AG04449 (cell line): ENCODE results near the gene NCDN.

Experiments
- CTCF ChIA-PET: fragments of 350-600 bp; formaldehyde crosslinking; extraction: SDS; loops from one replicate; lab custom pipeline; 2021; ENCODE audit warnings: antibody characterized with exemption; lab: Yijun Ruan, JAX
- POLR2A ChIA-PET: fragments of 400-600, 350-600 bp; formaldehyde crosslinking; extraction: SDS; loops from one replicate; lab custom pipeline; 2020; ENCODE audit warnings: antibody characterized with exemption, inconsistent platforms; lab: Yijun Ruan, JAX
- DNase-seq: peaks from one replicate; pipeline ENCODE4 v3.0.0-alpha.2; 2010; ENCODE audit warnings: low read depth, low spot score
- H3K4me3 ChIP-seq: 2 replicates; pipeline ENCODE4 v1.5.1; 2011; ENCODE audit warnings: low read depth, mild to moderate bottlenecking, control low read depth, low read length
- TF ChIP-seq, protein P1 (sequence below): IDR thresholded peaks from one replicate; pipeline ENCODE4 v1.5.1; 2011; ENCODE audit warnings: mild to moderate bottlenecking, moderate library complexity, low read length, control low read depth, inconsistent platforms; ENCODE audit not compliant: insufficient read depth; ENCODE audit errors: missing control alignments

The NCDN gene

DNA sequence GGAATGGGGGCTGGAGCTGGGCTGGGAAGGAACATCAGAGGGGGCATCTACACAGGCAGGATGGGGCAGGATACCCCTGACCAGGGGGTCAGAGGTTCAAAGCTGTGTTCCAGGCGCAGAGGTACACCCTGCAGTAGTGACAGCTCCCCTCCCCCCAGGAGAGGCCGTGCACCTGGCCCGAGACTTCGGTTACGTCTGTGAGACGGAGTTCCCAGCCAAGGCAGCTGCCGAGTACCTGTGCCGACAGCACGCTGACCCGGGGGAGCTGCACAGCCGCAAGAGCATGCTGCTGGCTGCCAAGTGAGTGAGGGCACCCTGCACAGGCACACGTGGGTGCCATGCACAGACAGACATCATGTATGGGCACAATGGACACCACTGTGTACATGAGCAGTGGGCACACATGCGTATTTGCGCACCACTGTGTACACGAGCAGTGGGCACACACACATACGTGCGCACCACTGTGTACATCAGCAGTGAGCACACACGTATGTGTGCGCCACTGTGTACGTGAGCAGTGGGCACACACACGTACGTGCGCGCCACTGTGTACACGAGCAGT is 33.0 kb downstream of the NCDN start:
- no peak for DNase-seq
- no peak overlapping the region for H3K4me3 ChIP-seq
- TF ChIP-seq, protein P1, sequence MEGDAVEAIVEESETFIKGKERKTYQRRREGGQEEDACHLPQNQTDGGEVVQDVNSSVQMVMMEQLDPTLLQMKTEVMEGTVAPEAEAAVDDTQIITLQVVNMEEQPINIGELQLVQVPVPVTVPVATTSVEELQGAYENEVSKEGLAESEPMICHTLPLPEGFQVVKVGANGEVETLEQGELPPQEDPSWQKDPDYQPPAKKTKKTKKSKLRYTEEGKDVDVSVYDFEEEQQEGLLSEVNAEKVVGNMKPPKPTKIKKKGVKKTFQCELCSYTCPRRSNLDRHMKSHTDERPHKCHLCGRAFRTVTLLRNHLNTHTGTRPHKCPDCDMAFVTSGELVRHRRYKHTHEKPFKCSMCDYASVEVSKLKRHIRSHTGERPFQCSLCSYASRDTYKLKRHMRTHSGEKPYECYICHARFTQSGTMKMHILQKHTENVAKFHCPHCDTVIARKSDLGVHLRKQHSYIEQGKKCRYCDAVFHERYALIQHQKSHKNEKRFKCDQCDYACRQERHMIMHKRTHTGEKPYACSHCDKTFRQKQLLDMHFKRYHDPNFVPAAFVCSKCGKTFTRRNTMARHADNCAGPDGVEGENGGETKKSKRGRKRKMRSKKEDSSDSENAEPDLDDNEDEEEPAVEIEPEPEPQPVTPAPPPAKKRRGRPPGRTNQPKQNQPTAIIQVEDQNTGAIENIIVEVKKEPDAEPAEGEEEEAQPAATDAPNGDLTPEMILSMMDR = no peak
- ChIA-PET POLR2A (interaction anchor here (1.2 kb wide), 1 partner anchor 8 kb away, joined by 3 read pairs; no protein-coding TSS in a partner anchor), CTCF (interaction anchor here (0.9 kb wide), 1 partner anchor 22 kb away, joined by 4 read pairs; no protein-coding TSS in a partner anchor)

DNA sequence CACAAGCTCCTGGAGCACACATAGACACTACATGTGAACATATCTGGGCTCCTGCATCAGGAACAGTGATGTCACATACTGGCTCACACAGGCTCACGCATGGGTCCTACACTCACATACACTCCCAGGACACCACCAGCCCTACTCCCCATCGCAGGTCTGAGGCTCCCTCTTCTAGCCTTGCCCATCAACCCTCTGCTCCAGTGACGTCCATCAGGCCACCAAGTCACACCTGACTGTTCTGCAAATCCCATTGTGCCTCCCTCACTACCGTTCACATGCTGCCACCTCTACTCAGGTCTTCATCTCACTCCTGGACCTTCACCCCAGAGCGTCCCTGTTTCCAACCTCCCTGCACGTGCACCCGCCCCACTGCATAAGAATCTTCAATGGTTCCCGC is 33.6 kb downstream of the NCDN start:
- ChIA-PET POLR2A (no interaction called here), CTCF (interaction anchor here (0.9 kb wide), 1 partner anchor 23 kb away, joined by 4 read pairs; no protein-coding TSS in a partner anchor)
- H3K4me3 ChIP-seq = no peak overlapping the region
- DNase-seq = no peak
- TF ChIP-seq, protein P1 = no peak

DNA sequence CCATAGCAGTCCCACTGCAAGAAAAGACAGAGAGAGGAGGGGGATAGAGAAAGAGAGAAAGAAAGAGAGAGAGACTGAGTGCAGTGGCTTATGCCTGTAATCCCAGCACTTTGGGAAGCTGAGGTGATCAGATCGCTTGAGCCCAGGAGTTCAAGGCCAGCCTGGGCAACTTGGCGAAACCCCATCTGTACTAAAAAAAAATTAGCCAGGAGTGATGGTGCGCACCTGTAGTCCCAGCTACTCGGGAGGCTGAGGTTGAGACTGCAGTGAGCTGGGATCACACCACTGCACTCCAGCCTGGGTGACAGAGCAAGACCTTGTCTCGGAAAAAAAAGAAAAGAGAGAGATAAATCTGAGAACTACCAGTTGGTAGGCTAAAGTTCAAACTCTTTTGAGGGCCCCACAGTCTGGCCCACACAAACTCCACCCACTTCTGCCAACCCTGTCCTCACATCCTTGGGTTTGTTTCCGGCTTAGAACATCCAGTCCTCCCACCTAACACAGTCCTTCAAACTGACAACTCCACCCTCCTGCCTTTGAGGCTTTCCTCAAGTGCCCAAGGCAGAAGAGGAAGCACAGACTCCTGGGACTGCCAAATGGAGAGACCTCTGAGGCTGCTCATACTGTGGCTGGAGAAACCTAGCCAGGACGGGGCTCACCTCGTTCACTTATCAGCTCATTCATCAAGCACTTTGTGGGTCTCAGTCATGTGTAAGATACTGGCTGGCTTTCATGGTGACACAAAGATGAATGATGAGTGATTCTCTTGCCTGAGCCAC is 35.6 kb downstream of the NCDN start:
- DNase-seq = no peak
- ChIA-PET CTCF (interaction anchor here (0.6 to 1.5 kb wide), 6 partner anchors 10 to 133 kb away, joined by 3 to 9 read pairs (median 4); no protein-coding TSS in a partner anchor), POLR2A (no interaction called here)
- H3K4me3 ChIP-seq = no peak overlapping the region
- TF ChIP-seq, protein P1 = no peak

DNA sequence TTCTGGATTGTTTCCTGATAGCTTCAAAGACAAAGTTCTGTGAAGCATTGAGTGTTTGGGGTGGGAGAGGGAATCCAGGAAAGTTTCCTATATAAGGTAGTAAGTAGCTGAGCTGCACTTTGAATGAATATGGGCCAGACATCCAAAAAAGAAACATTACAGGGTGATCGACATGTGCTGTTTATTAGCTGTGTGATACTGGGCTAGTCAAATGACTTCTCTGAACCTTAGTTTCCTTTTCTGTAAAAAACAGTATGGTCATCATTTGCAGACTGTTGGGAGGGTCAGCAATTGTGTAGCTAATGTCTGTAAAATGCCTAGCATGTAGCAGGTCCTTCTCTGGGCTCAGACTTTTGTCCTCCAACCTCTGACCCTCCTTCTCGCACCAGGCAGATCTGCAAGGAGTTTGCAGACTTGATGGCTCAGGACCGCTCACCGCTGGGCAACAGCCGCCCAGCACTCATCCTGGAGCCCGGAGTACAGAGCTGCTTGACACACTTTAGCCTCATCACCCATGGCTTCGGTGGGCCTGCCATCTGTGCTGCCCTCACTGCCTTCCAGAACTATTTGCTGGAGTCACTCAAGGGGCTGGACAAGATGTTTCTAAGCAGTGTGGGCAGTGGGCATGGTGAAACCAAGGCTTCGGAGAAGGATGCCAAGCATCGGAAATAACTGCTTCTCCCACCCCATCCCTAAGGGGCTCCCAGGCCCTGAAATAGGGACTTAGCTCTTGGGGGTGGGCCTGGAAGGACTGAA is 36.6 kb downstream of the NCDN start:
- CTCF ChIA-PET = interaction anchor here (1.0 to 1.5 kb wide), 5 partner anchors 9 to 132 kb away, joined by 3 to 9 read pairs (median 3); no protein-coding TSS in a partner anchor
- TF ChIP-seq, protein P1 = no peak
- POLR2A ChIA-PET = interaction anchor here (0.5 kb wide), 1 partner anchor 174 kb away, joined by 3 read pairs; no protein-coding TSS in a partner anchor

DNA sequence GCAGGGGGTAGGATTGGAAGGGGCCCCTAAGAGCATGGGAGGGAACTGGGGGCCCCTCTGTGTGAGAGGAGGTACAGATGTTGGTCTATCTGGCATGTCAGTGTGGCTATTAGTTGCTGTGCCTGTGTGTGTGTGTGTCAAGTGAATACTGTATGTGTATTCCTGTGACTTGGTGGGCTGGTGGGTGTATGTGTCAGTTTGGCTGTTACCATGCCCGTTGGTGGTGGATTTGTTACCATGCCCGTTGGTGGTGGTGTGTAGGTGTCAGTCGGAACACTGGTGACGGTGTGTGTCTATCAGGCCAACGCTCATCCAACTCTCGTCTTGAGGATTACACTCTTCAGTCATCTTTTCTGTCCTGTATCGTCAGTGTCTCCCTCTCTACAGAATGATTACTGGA is 38.1 kb downstream of the NCDN start:
- H3K4me3 ChIP-seq = no peak overlapping the region
- TF ChIP-seq, protein P1 = no peak
- ChIA-PET CTCF (no interaction called here), POLR2A (no interaction called here)
- no peak for DNase-seq

More for the DNA sequence above, 36.6 kb downstream of the NCDN start:
- no peak for DNase-seq
- no peak overlapping the region for H3K4me3 ChIP-seq
